ENCODE data around the gene ASIC1.

DNA sequence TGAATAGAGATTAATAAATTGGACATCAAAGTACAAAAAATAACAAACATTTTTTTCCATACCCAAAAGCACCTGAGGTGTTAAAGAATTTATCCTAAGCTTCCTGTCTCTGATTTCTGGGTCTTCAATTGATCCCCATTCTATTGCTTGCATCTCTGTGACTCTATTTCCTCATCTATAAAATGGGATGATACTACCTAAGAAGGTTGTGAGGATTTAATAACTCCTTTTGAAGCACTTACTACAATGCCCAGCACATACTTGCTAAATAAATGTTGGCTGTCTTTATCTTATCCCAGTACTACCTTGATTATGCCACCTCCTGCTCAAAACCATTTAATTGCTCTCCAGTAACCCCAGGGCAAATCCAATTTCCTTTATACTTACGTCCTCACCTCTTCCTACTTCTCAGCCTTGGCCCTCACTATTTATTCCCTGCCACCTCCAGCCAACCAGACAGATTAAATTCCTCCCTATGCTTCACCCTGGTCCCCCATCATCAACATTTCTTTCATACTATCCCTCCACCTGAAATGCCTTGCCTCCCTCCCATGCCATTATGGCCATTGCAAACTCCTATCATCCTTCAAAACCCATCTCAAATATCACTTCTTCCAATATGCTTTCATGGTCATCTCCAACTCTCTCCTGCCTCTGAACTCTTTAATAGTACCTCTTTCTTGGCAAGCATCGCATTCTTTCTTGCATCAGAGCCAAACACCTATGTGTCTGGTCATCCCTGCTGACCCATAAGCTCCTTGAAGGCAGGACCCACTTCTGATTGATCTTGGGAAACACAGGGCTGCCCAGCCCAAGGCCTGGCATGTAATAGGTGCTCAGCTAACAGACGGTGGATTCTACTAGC is 7.9 kb upstream of the ASIC1 start:
- TF ChIP-seq TARDBP (IDR thresholded peaks at IDR 0.05) = no peak
- no peak for TF ChIP-seq SP1 (IDR thresholded peaks at IDR 0.05)
- TF ChIP-seq FOXM1 (IDR thresholded peaks at IDR 0.05; ENCODE audit: borderline replicate concordance) = no peak
- TF ChIP-seq FOXK2 (IDR thresholded peaks at IDR 0.05) = no peak
- TF ChIP-seq BHLHE40 (IDR thresholded peaks at IDR 0.05; ENCODE audit: borderline replicate concordance) = no peak
- no peak for TF ChIP-seq CTBP1 (IDR thresholded peaks at IDR 0.05; ENCODE audit: borderline replicate concordance)
- no peak for TF ChIP-seq NFRKB (IDR thresholded peaks at IDR 0.05)
- no peak for TF ChIP-seq ZNF384 (IDR thresholded peaks at IDR 0.05)
- TF ChIP-seq ELF4 (IDR thresholded peaks at IDR 0.05) = no peak
- TF ChIP-seq HDGF (IDR thresholded peaks at IDR 0.05; ENCODE audit: borderline replicate concordance) = no peak
